GM10847 (cell line): ENCODE measurements around the gene VAV3.

Experiments
- POLR2A ChIP-seq: IDR thresholded peaks from 2 replicates; pipeline ENCODE4 v1.6.1; 2011; ENCODE audit not compliant: insufficient read length; ENCODE audit errors: extremely low read depth

VAV3 gene

GRCh38 chr1:107926436-107927080 lies 38.4 kb downstream of the VAV3 start:
- TF ChIP-seq POLR2A, result no peak

GRCh38 chr1:107925565-107925964 lies 39.4 kb downstream of the VAV3 start:
- TF ChIP-seq POLR2A, result no peak

- no peak for TF ChIP-seq POLR2A
These were observed 44.0 kb downstream of the VAV3 start for GRCh38 chr1:107920999-107921398.

GRCh38 chr1:107920561-107920960 lies 44.4 kb downstream of the VAV3 start:
- TF ChIP-seq POLR2A, result no peak

- no peak for TF ChIP-seq POLR2A
These were observed 45.0 kb downstream of the VAV3 start for GRCh38 chr1:107919953-107920352.

GRCh38 chr1:107914119-107914765 lies 50.7 kb downstream of the VAV3 start:
- TF ChIP-seq POLR2A, result no peak

- TF ChIP-seq POLR2A, result no peak
These were observed 52.3 kb downstream of the VAV3 start for GRCh38 chr1:107912656-107913055.

GRCh38 chr1:107900090-107900945 lies 64.7 kb downstream of the VAV3 start:
- no peak for TF ChIP-seq POLR2A

GRCh38 chr1:107899655-107900054 lies 65.3 kb downstream of the VAV3 start:
- TF ChIP-seq POLR2A, result no peak

GRCh38 chr1:107897438-107898345 lies 67.3 kb downstream of the VAV3 start:
- no peak for TF ChIP-seq POLR2A

GRCh38 chr1:107896936-107897335 lies 68.0 kb downstream of the VAV3 start:
- TF ChIP-seq POLR2A, result no peak

GRCh38 chr1:107896401-107896800 lies 68.6 kb downstream of the VAV3 start:
- TF ChIP-seq POLR2A, result no peak

GRCh38 chr1:107895403-107896191 lies 69.4 kb downstream of the VAV3 start:
- no peak for TF ChIP-seq POLR2A

GRCh38 chr1:107894605-107895004 lies 70.4 kb downstream of the VAV3 start:
- no peak for TF ChIP-seq POLR2A
